Neural crest cell (in vitro differentiated cells): ENCODE measurements around the gene CYSTM1. TPM values are rescaled to one million over a fixed set of nuclear protein-coding genes. Genes with fewer than 3 reads are reported as not detected.

Source experiments
- DNase-seq: peaks from one replicate; pipeline ENCODE4 v3.0.0; 2021; ENCODE audit warnings: low read depth, mixed read lengths, low spot score
- H3K27ac Mint-ChIP-seq: one replicate; pipeline ENCODE4 v1.8.0; 2021; ENCODE audit warnings: mild to moderate bottlenecking, mixed read lengths; ENCODE audit not compliant: unreplicated experiment
- H3K27me3 Mint-ChIP-seq: 2 replicates; pipeline ENCODE4 v1.8.0; 2021; ENCODE audit warnings: low read depth, mild to moderate bottlenecking, mixed read lengths
- H3K36me3 Mint-ChIP-seq: 2 replicates; pipeline ENCODE4 v1.8.0; 2021; ENCODE audit warnings: low read depth, mild to moderate bottlenecking, mixed read lengths
- H3K4me1 Mint-ChIP-seq: 2 replicates; pipeline ENCODE4 v1.8.0; 2021; ENCODE audit warnings: mixed read lengths
- H3K4me3 Mint-ChIP-seq: one replicate; pipeline ENCODE4 v1.8.0; 2021; ENCODE audit warnings: mild to moderate bottlenecking, mixed read lengths
- H3K9me3 Mint-ChIP-seq: 2 replicates; pipeline ENCODE4 v1.8.0; 2021; ENCODE audit warnings: mixed read lengths
- total RNA-seq: library from RNA; stranded (reverse); gene quantifications from 2 replicates; pipeline ENCODE4 v1.2.1, GENCODE V29; 2021
- TF ChIP-seq, protein P1 (sequence below): fragments of 200-600 bp; sonication (generic); conservative IDR thresholded peaks from 2 replicates; pipeline ENCODE4 v1.5.0; 2021; ENCODE audit warnings: antibody characterized with exemption, mild to moderate bottlenecking

The CYSTM1 gene
- total RNA-seq, 1 donor from 2014 or later, result 19.8 TPM

DNA sequence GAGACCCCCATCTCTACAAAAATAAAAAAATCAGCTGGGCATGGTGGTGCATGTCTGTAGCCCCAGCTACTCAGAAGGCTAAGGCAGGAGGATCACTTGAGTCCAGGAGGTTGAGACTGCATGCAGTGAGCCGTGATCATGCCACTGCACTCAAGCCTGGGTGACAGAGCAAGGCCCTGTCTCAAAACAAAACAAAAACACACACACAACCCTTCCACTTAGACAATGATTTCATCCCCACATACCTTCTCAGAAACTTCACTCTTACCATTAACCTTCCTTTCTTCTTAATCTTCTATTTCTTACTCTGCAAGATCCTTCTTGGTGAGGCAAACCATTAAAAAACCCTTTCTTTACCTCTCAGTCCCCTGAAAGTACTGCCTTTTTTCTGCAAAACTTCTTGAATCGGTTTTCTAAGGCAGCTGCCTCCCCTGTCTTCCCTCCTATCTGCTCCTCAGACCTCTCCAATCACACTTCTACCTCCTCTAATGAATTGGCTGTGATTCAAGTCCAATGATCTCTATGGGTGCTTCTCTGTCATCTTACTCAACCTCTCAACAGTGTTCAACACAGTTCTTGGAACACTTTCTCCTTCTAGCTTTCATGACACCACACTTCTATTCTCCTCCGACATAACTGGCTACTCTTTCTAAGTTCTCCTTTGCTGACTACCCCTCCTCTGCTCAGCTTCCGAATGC is 80.6 kb downstream of the CYSTM1 start:
- DNase-seq, result no peak
- Mint-ChIP-seq H3K4me3 (no peak overlapping the region), H3K27me3 (no peaks in the 10 kb centered on the region), H3K4me1 (peaks cover 16% of the 10 kb centered on the region), H3K27ac (no peak overlapping the region), H3K9me3 (peaks cover 3% of the 10 kb centered on the region), H3K36me3 (peaks cover 22% of the 10 kb centered on the region)
- TF ChIP-seq, protein P1, sequence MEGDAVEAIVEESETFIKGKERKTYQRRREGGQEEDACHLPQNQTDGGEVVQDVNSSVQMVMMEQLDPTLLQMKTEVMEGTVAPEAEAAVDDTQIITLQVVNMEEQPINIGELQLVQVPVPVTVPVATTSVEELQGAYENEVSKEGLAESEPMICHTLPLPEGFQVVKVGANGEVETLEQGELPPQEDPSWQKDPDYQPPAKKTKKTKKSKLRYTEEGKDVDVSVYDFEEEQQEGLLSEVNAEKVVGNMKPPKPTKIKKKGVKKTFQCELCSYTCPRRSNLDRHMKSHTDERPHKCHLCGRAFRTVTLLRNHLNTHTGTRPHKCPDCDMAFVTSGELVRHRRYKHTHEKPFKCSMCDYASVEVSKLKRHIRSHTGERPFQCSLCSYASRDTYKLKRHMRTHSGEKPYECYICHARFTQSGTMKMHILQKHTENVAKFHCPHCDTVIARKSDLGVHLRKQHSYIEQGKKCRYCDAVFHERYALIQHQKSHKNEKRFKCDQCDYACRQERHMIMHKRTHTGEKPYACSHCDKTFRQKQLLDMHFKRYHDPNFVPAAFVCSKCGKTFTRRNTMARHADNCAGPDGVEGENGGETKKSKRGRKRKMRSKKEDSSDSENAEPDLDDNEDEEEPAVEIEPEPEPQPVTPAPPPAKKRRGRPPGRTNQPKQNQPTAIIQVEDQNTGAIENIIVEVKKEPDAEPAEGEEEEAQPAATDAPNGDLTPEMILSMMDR, result no peak

DNA sequence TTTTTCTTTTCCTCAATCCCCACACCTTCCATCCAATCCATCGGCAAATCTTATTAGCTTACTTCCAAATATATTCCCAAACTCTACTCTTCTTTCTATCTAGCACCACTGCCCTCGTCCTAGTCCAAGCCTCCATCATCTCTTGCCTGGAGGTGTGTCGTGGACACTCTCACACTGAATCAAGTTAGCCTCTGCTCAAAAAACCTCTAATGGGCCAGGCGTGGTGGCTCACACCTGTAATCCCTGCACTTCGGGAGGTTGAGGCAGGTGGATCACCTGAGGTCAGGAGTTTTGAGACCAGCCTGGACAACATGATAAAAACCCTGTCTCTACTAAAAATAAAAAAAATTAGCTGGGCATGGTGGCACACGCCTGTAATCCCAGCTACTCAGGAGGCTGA is 81.7 kb downstream of the CYSTM1 start:
- TF ChIP-seq, protein P1, result no peak
- peaks cover 22% of the 10 kb centered on the region for H3K36me3 Mint-ChIP-seq
- peaks cover 3% of the 10 kb centered on the region for H3K9me3 Mint-ChIP-seq
- DNase-seq, result no peak
- H3K4me3 Mint-ChIP-seq, result no peak overlapping the region
- no peak overlapping the region for H3K27ac Mint-ChIP-seq
- H3K27me3 Mint-ChIP-seq, result no peaks in the 10 kb centered on the region
- H3K4me1 Mint-ChIP-seq, result peaks cover 23% of the 10 kb centered on the region

DNA sequence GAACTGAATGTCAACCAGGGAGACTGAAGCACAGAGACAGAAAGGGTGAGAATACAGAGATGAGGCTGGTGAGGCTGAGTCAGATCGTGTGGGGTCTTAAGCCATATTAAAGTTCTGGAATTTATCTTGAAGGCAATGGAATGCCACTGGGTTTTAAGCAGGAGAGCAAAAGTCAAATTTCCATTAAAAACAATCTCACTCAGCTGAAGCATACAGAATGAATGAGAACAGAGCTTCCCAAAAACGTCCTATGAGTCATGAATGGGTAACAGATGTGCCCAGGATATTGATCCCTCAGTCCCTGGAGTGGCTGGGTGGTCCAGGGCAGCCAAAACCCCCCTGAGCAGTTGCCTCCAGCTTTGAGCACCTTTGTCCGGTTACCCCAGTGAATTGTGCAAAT is 83.0 kb downstream of the CYSTM1 start:
- Mint-ChIP-seq H3K27me3 (no peaks in the 10 kb centered on the region), H3K9me3 (peaks cover 3% of the 10 kb centered on the region), H3K27ac (no peak overlapping the region), H3K4me1 (peaks cover 22% of the 10 kb centered on the region), H3K36me3 (peaks cover 25% of the 10 kb centered on the region), H3K4me3 (no peak overlapping the region)
- TF ChIP-seq, protein P1, result no peak
- no peak for DNase-seq

DNA sequence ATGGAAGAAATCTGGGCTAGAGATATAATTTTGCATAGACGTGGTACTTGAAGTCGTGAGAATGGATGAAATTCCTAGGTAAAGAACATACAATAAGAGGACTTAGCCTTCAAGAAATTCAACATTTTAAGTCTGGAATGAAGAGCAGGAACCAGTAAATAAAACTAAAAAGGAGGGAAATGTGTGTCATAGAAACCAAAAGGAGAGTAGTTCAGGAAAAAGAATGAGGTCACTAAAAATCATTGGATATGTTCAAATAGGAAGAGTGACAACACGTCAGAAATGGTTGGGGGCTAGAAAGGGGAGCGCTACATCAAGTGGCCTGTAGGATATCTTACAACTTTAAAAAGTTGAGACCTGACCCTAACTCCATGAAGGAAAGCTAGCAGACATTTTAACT is 83.9 kb downstream of the CYSTM1 start:
- peaks cover 3% of the 10 kb centered on the region for H3K9me3 Mint-ChIP-seq
- H3K36me3 Mint-ChIP-seq, result peaks cover 25% of the 10 kb centered on the region
- no peak overlapping the region for H3K27ac Mint-ChIP-seq

DNA sequence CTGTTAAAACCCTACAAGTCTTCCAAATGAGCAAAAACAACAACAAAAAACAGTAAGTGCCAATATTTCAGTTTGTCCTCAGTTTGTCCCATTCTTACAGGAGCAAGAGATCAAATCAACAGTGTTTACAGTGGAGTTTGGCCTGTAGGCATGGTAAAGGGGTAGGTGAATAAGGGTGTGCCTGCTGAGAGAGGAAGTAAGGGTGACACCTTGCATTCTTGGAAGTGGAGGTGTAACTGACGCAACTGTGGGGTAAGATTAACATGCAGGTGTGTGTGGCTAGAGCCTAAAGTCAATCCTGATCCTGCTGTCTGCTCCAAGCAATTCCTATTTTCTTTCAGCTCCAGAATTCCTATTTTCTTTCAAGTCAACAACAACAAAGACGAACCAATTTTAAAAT is 84.5 kb downstream of the CYSTM1 start:
- H3K36me3 Mint-ChIP-seq, result peaks cover 28% of the 10 kb centered on the region
- TF ChIP-seq, protein P1, result no peak
- H3K27me3 Mint-ChIP-seq, result no peaks in the 10 kb centered on the region
- H3K4me1 Mint-ChIP-seq, result peaks cover 22% of the 10 kb centered on the region
- H3K4me3 Mint-ChIP-seq, result no peak overlapping the region
- H3K9me3 Mint-ChIP-seq, result peaks cover 3% of the 10 kb centered on the region
- no peak overlapping the region for H3K27ac Mint-ChIP-seq
- DNase-seq, result no peak

More for the DNA sequence above, 83.9 kb downstream of the CYSTM1 start:
- TF ChIP-seq, protein P1, result no peak
- Mint-ChIP-seq H3K4me3 (no peak overlapping the region), H3K4me1 (peaks cover 22% of the 10 kb centered on the region), H3K27me3 (no peaks in the 10 kb centered on the region)
- no peak for DNase-seq
